Measurements from ENCODE around the gene C1GALT1. TPM values are rescaled to one million over a fixed set of nuclear protein-coding genes. Genes with fewer than 3 reads are reported as not detected.
"Not testable (repeated sequence)": the region's sequence is repeated elsewhere in the genome, so short reads cannot be mapped to it uniquely, and the experiment has no call there.

C1GALT1 gene
- total RNA-seq, 1 experiment from 2014 or later: 81.5 TPM

- no peak overlapping the region for H3K23ac ChIP-seq (ENCODE audit: insufficient read length, low read depth, low read length)
- H3K4ac ChIP-seq (ENCODE audit: low read depth, low read length): no peak overlapping the region
- H2BK5ac ChIP-seq (ENCODE audit: insufficient read length, low read length): no peak overlapping the region
- H3K9me3 ChIP-seq (ENCODE audit: control insufficient read depth, low read depth, low read length): no peaks in the 10 kb centered on the region
- no peaks in the 10 kb centered on the region for H3K27me3 Mint-ChIP-seq (ENCODE audit: low read depth)
- H3K79me1 ChIP-seq (ENCODE audit: insufficient read depth, low read depth, low read length, poor library complexity, severe bottlenecking): no peaks in the 10 kb centered on the region
- no peaks in the 10 kb centered on the region for H3K79me2 ChIP-seq (ENCODE audit: insufficient read depth, low read length)
- H3K14ac ChIP-seq (ENCODE audit: insufficient read depth, low read length): no peak overlapping the region
- H3T11ph ChIP-seq (ENCODE audit: low read length): no peak overlapping the region
- H3K56ac ChIP-seq (ENCODE audit: insufficient read length, low read depth, low read length): no peak overlapping the region
- no peak overlapping the region for H2BK12ac ChIP-seq (ENCODE audit: insufficient read length, low read depth, low read length)
- H2BK120ac ChIP-seq (ENCODE audit: low read depth, low read length, poor library complexity, severe bottlenecking): no peak overlapping the region
- peaks cover 27 to 30% of the 10 kb centered on the region in 2 experiments for H3K9me3 Mint-ChIP-seq
- no peaks in the 10 kb centered on the region for H4K20me1 ChIP-seq (ENCODE audit: control insufficient read depth, insufficient read depth, insufficient read length)
- H3K27me3 ChIP-seq (ENCODE audit: insufficient read depth, low read length): no peaks in the 10 kb centered on the region
- no peak overlapping the region for H4K5ac ChIP-seq (ENCODE audit: insufficient read length, low read depth, low read length)
- H4K91ac ChIP-seq (ENCODE audit: insufficient read length, low read depth, low read length): no peak overlapping the region
- no peaks in the 10 kb centered on the region for H3K23me2 ChIP-seq (ENCODE audit: insufficient read length, low read depth, low read length, poor library complexity, severe bottlenecking)
- no peak overlapping the region for H2AK5ac ChIP-seq (ENCODE audit: insufficient read length, low read length)
- no peak for TF ChIP-seq CTCF (conservative IDR thresholded peaks at IDR 0.05)
- no peak overlapping the region for H3K27ac Mint-ChIP-seq
- H3K27ac ChIP-seq (ENCODE audit: insufficient read length, low read depth, low read length): no peak overlapping the region
- no peak overlapping the region for H3K18ac ChIP-seq (ENCODE audit: insufficient read length, low read depth, low read length)
- H3K9ac ChIP-seq (ENCODE audit: extremely low read depth, insufficient read length, low read length): no peak overlapping the region
- no peak overlapping the region for H2BK20ac ChIP-seq (ENCODE audit: low read depth, low read length, poor library complexity, severe bottlenecking)
- H3K36me3 Mint-ChIP-seq (ENCODE audit: insufficient read depth in 1 of 3, low read depth in 3 of 3): peaks cover 14 to 22% (median 18%) of the 10 kb centered on the region in 3 experiments
- H4K8ac ChIP-seq (replicated peaks; ENCODE audit: insufficient read length, low read depth, low read length): no peak overlapping the region
- no peaks in the 10 kb centered on the region for H3K4me1 Mint-ChIP-seq
- H3K4me3 Mint-ChIP-seq: no peak overlapping the region
- no CpG with 5 or more reads among the region's 11 CpGs for WGBS (ENCODE audit: extremely low coverage, insufficient read length, low lambda C conversion rate)
- H2AFZ ChIP-seq (ENCODE audit: low read length): no peak overlapping the region
- no peak overlapping the region for H3K4me2 ChIP-seq (ENCODE audit: insufficient read depth, insufficient read length, low read length)
- no peaks in the 10 kb centered on the region for H3K4me1 ChIP-seq (ENCODE audit: insufficient read depth, low read length)
- DNase-seq: no peak
- no peak overlapping the region for H2BK15ac ChIP-seq (ENCODE audit: low read depth, low read length)
These were observed 30.0 kb upstream of the C1GALT1 start for GRCh38 chr7:7152315-7152714.

- H3K79me2 ChIP-seq (ENCODE audit: insufficient read depth, low read length); H4K20me1 ChIP-seq (ENCODE audit: control insufficient read depth, insufficient read depth, insufficient read length); H2AK5ac ChIP-seq (ENCODE audit: insufficient read length, low read length); H3K27me3 Mint-ChIP-seq (ENCODE audit: low read depth); H3K56ac ChIP-seq (ENCODE audit: insufficient read length, low read depth, low read length); H3K4me1 ChIP-seq (ENCODE audit: insufficient read depth, low read length); H2BK5ac ChIP-seq (ENCODE audit: insufficient read length, low read length); H4K91ac ChIP-seq (ENCODE audit: insufficient read length, low read depth, low read length); H3K27ac Mint-ChIP-seq; H2AFZ ChIP-seq (ENCODE audit: low read length); H2BK20ac ChIP-seq (ENCODE audit: low read depth, low read length, poor library complexity, severe bottlenecking); H4K5ac ChIP-seq (ENCODE audit: insufficient read length, low read depth, low read length); H3K4me3 Mint-ChIP-seq; H3K4ac ChIP-seq (ENCODE audit: low read depth, low read length); H2BK120ac ChIP-seq (ENCODE audit: low read depth, low read length, poor library complexity, severe bottlenecking); H3K14ac ChIP-seq (ENCODE audit: insufficient read depth, low read length); H3K79me1 ChIP-seq (ENCODE audit: insufficient read depth, low read depth, low read length, poor library complexity, severe bottlenecking); H3K4me1 Mint-ChIP-seq; H3T11ph ChIP-seq (ENCODE audit: low read length); H3K4me2 ChIP-seq (ENCODE audit: insufficient read depth, insufficient read length, low read length); H3K9ac ChIP-seq (ENCODE audit: extremely low read depth, insufficient read length, low read length); H4K8ac ChIP-seq (replicated peaks; ENCODE audit: insufficient read length, low read depth, low read length); H3K9me3 ChIP-seq (ENCODE audit: control insufficient read depth, low read depth, low read length); H3K27me3 ChIP-seq (ENCODE audit: insufficient read depth, low read length); H3K27ac ChIP-seq (ENCODE audit: insufficient read length, low read depth, low read length); H2BK12ac ChIP-seq (ENCODE audit: insufficient read length, low read depth, low read length); H3K23ac ChIP-seq (ENCODE audit: insufficient read length, low read depth, low read length); H2BK15ac ChIP-seq (ENCODE audit: low read depth, low read length); H3K23me2 ChIP-seq (ENCODE audit: insufficient read length, low read depth, low read length, poor library complexity, severe bottlenecking); H3K18ac ChIP-seq (ENCODE audit: insufficient read length, low read depth, low read length); DNase-seq: not testable (repeated sequence)
- peaks cover 14 to 22% (median 18%) of the 10 kb centered on the region in 3 experiments for H3K36me3 Mint-ChIP-seq (ENCODE audit: insufficient read depth in 1 of 3, low read depth in 3 of 3)
- H3K9me3 Mint-ChIP-seq: peaks cover 27 to 30% of the 10 kb centered on the region in 2 experiments
- WGBS (ENCODE audit: extremely low coverage, insufficient read length, low lambda C conversion rate): no CpG with 5 or more reads among the region's 1 CpG
These were observed 28.0 kb upstream of the C1GALT1 start for GRCh38 chr7:7154355-7154754.
